ENCODE measurements around the gene RAMP3.
"Not testable (repeated sequence)": the region's sequence is repeated elsewhere in the genome, so short reads cannot be mapped to it uniquely, and the experiment has no call there.

Gene RAMP3

DNA sequence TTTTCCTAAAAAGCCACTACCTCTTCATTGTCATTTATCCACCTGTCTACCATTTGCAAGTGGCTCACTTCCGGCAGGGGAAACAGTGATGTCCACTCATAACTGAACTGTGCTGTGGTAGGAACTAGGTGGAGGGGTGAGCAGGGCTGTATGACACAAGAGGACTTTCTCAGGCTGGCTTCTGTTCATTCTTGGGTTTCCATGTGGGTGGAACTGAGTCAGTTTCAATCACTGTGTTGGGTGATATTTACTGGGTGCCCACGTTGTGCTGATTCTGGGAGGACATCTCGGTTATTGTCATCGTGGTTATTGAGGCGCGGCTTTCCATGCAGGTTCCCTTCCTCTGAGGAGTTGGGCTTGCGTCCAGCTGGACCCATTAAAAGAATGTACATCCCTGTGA is 38.8 kb downstream of the RAMP3 start:
- DNase-seq (ENCODE audit: low read depth): no peak

DNA sequence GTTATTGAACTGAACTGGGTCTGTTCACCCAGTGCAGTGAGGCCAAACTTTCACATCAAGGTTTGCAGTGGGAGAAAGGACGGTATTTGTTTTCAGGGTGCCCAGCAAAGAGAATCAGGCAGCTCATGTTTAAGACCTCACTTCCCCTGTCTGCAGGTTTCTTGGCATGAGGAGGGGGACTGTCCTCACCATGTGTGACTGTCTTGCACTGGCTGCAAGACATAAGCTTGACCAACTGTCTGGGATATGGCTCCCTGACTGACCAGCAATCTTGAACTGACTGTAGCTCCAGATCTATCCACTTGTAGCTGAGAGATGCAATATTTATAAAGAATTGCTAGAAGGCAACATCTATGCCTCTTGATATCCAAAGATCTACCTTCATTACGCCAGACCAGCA is 39.9 kb downstream of the RAMP3 start:
- no peak for DNase-seq (ENCODE audit: low read depth)

DNA sequence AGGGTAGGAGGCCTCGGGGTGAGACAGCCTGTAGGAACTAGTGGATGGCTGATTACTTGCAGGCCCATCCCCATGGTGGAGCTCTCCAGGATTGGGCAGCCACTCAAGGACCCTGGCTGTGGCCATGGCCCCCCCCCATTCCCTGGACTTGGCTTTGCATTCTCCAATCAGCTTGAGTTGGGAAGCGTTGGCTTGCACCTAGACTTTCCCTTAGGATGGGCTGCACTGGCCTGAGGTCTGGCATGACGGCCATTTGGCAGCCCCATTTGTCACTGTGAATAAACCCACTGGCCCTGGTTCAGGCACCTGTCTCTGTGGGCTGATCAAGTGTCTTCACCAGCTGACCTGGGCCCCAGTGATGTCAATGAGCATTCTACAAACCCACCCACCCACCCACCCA is 41.4 kb downstream of the RAMP3 start:
- DNase-seq (ENCODE audit: low read depth): no peak

DNA sequence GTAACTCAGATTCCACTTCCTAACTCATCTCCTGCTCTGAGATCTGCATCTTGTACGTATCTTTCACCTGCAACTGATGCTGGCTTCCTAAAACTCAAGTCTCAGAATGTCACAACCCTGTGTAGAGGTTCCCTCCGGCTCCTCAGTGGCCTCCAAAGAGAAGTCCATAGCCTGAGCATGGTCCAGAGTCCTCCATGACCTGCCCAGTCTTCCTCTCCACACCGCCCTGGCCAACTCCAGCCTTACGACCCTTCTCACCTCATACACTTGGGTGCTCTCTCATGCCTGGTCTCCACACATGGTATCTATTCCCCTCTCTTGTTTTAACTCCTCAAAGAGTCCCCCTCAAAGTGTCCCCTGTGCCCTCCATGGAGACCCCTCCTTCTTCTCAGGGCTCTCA is 41.9 kb downstream of the RAMP3 start:
- no peak for DNase-seq (ENCODE audit: low read depth)

DNA sequence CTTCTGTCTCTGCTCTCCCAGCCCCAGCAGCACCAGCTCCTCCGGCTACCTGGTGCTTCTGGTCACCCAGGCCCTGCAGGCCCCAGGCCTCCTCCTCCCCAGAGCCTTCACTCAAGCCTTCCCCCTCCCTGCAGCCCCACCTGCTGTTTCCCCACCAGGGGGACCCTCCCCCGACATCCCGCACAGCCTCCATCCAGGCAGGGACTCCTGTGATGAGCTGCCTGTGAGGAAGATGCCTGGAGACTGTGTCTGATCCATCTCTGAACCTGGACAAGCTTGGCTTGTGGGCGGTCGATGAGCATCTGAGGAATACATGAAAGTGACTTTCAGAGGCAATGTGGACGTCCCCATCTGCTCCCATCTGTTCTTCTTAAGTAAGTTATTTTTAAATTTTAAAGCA is 45.0 kb downstream of the RAMP3 start:
- no peak for DNase-seq (ENCODE audit: low read depth)

DNA sequence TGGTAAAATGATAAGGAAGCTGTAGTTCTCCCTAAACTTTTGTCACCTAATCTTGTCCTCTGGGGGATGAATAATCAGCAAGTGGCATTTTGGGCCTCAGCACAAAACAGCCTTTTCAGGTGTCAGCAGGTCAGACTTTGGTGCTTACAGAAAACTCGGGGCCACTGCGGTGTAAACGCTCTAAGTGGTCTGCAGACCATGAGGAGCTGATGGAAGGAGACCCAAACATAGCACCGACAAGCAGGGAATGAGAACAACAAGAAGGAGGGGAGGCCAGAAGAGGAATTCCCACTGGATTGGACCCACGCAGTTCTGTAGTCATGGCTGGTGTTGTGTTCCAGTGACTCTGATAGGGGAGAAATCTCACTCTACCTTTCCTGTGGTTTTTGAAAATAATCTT is 45.4 kb downstream of the RAMP3 start:
- no peak for DNase-seq (ENCODE audit: low read depth)

DNA sequence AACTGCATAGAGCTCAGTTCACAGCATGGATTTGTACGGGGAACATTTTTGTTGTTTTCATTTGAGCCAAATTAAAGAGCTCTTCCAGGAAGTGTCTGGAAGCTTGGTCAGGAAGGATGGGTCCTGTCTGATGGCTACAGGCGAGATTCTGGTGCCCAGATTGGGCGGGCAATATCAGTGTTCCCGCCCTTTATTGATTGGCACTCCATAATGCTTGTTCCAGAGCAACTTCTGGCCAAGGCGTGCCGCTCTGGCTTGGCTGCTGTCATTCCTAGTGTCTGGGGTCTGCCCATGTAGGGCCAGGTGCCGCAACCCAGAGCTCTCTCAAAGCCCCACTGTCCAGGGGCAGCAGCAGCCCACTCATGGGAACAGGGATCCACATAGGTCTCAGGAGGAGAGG is 45.9 kb downstream of the RAMP3 start:
- DNase-seq (ENCODE audit: low read depth): no peak

DNA sequence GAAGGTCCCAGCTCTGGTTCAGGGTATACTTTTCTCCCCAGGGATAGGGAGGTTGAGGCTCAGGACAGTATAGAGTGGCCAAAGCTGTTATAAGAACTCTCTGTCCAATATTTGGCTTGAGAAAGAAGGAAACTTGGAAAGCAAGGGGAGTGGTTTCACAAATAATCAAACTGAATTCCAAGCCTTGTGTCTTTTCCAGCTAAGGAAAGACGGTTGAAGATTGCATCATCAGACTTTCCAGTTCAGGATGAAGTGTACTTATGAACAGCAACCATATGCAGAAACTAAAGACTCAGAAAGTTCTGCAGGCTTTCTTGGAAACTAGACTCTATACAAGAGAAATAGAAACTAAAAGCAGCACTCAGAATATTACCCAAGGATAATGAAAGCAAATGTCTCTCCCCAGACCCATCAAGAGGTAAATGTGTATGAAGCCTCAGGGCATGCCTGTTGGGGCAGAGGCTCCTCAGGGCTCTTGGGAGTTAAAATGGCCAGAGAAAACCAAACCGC is 46.4 kb downstream of the RAMP3 start:
- peak; percentile 77 for DNase-seq (ENCODE audit: low read depth)

DNA sequence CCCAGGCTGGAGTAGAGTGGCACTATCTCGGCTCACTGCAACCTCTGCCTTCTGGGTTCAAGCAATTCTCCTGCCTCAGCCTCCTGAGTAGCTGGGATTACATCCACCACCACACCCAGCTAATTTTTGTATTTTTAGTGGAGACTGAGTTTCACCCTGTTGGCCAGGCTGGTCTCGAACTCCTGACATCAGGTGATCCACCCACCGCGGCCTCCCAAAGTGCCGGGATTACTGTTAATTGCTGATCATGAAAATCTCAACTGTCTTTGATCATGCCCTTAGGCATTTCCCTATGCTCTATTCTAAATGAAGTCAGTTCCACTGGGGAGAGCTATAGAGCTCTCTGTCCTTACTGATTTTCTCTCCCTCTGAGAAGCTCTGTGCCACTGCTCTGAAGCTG is 48.7 kb downstream of the RAMP3 start:
- DNase-seq (ENCODE audit: low read depth): not testable (repeated sequence)

DNA sequence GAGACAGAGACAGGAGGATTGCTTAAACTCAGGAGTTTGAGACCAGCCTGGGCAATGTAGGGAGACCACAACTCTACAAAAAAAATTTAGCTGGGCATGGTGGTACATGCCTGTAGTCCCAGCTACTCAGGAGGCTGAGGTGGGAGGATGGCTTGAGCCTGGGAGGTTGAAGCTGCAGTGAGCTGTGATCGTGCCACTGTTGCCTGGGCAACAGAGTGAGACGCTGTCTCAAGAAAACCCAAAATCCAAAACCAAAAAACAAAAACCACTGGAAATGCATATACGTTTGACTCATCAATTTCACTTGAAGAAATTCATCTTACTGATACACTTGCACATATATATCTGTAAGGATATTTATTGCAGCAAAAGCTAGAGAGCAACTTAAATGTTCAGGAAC is 52.3 kb downstream of the RAMP3 start:
- DNase-seq (ENCODE audit: low read depth): not testable (repeated sequence)

DNA sequence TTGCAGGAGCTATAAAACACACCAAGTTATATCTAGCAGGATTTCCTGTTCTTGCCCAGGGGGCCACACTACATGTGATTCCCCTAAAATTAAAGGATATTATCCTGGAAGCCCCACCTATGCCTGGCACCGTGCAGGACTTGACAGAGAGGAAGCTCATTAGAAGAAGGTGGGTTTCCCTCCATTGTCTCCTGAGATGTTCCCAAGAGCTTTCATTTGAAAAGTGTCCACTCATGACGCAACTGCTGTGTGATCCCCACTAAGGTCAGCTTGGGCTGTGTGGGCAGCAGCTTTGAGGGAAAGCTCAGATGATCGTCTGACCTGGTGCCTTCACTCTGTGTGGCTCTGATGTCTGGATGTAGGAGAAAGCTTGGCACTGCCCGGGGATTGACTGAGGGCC is 53.5 kb downstream of the RAMP3 start:
- DNase-seq (ENCODE audit: low read depth): no peak

DNA sequence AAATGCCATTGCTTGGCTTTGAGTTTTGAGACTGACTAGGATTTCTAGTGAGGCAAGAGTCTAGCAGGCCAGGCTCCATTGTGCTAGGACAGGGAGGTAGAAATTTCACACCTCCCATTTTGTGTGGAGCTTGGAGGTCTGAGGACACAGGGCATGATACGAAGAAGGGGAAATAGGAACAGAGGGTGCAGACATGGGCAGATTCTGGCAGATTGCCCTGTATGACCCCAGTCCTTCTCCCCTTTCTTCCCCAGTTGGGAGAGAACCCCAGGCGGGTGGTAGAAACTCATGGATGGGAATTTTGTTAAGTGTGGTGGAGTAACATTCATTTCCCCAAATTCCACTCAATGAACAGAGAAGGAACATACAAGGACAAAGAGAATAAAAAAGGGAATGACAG is 54.4 kb downstream of the RAMP3 start:
- DNase-seq (ENCODE audit: low read depth): no peak

DNA sequence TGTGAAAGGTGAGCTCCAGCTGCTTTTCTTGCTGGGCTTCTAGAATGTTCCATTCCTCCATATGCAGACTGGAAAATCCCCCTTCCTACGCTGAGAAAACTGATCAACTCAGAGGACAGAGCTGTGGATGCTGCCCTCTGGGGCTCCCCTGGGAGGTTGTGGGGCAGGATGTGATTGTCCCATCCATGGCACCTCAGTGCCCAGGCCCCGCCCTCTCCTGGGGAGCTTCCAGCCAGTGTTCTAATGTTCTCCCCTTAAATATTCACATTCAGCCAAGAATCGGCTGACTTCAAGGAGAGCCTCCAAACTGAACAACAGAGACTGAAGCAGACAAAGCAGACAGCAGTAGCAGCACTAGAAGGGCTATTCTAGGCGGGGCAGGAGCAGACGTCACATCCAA is 55.0 kb downstream of the RAMP3 start:
- no peak for DNase-seq (ENCODE audit: low read depth)

DNA sequence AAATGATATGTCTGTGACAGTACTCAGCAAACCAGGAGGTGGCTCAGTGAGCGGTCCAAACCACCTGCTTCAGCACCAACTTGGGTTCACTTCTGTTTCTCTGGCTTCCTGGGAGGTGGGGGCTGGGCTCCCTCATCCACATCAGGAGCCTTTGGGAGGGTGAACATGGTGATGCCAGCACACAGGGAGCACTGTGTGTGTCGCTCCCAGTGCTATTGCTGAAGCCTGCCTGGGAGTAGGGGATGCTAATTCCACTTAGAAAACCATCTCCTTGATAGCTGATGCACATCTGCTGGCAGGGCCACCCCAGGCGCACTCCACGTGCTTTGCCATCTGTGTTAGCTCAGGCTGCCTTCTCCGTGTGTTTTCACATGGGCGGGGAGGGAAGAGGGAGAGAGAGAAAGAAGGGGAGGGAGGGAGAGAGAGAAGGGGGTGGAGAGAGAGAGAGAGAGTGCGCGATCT is 58.0 kb downstream of the RAMP3 start:
- DNase-seq (ENCODE audit: low read depth): no peak

DNA sequence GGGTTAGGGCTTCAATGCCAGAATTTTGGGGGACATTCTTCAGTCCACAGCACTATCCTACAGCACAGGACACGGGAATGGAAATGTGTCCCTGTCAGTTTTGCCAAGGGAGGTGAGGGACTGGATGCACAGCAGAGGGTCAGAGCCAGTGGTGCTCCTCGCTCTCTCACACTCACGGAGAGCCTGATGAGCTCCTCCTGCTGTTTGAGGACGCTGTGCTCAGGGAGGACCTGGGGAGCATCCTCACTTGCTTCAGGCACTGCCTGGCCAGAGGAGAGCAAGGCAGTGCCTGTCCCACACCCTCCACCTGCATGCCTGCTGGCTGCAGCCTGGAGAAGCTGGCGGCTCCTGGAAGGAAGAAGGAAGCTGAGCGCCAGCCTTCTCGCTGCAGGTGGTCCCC is 58.6 kb downstream of the RAMP3 start:
- DNase-seq (ENCODE audit: low read depth): no peak

DNA sequence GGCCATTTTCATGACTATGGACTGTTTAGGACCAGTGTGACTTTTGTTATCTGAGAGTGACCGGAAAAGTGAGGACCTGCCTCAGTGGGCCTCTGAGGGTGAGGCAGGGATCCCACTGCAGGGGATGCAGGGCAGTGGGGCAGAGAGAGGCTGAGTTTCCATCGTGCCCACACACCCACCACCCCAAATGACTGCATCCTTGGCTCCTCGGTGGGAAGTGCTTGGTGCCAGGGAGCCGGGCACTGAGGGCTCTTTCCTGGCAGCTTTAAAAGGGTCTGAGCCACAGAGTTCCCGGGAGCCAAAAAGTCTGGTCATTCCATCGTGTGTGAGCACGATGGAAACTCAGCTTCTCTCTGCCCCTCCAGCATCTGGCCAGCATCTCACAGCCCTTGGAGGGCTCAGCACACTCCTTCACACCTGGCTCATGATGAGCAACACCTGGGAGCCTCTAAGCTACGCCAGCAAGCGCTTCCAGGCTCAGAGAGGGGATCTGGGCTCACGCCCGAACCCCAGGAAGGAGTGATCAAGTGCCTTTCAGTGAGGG is 59.1 kb downstream of the RAMP3 start:
- no peak for DNase-seq (ENCODE audit: low read depth)

DNA sequence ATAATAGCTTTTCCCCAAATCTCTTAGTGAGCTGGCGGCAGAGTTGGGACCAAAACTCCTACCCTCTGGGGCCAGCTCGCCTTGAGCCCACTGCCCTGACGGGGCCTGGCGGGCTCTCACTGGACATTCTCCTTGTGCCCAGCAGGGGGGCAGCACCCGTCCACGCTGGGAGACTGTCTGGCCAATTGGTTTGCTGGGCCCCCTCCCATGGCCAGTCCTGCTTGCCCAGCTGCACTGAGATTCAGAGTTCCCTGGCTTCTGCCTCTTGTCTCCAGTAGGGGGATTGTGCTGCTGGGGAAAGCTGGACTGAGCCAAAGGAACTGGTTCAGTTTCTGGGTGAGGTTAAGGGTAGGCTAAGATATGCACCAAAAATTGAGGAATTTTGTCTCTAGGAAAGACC is 59.8 kb downstream of the RAMP3 start:
- no peak for DNase-seq (ENCODE audit: low read depth)

DNA sequence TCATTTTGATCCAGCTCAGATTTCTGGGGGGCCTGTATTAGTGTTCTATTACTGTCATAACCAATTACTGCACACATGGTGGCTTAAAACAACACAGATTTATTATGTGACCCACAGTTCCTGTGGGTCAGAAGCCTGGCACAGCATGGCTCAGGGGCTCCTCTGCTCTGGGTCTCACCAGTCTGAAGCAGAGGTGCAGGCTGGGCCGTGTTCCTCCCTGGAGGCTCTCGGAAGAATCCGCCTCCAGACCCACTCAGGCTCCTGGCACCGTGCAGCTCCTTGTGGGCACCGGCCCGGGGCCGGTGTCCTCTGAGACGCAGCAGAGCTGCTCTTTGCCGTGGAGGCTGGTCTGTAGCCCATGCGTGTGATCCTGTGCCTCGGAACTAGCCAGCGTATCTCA is 61.5 kb downstream of the RAMP3 start:
- DNase-seq (ENCODE audit: low read depth): no peak

DNA sequence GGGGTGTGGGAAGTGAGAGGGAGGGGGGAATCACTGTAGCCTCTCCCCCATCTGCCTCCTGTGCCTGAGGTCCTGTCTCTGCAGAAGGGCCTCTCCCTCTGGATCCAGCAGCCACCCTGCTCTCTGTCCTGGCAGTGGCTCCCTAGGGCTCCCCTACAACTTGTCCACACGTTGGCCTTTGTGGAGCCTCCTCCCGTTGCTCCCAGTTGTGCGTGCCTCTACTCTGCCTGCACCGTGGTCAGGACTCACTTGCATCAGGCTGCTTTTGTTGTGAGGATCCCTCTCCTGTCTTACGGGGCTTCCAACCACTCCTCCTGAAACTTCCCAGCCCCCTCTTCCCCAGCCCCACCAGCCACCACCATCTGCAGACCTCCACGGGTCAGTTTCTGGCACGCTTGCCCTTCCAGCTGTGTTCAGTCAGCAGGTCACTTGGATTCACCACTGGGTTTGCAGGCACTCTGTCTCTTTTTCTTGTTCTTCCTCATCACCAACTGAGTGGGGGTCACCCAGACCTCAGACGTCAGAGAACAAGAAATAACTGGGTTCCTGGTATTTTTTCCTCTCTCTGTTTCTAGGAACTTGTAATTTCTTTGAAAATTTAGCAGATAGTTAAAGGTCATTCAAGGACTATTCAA is 62.3 kb downstream of the RAMP3 start:
- DNase-seq (ENCODE audit: low read depth): no peak

DNA sequence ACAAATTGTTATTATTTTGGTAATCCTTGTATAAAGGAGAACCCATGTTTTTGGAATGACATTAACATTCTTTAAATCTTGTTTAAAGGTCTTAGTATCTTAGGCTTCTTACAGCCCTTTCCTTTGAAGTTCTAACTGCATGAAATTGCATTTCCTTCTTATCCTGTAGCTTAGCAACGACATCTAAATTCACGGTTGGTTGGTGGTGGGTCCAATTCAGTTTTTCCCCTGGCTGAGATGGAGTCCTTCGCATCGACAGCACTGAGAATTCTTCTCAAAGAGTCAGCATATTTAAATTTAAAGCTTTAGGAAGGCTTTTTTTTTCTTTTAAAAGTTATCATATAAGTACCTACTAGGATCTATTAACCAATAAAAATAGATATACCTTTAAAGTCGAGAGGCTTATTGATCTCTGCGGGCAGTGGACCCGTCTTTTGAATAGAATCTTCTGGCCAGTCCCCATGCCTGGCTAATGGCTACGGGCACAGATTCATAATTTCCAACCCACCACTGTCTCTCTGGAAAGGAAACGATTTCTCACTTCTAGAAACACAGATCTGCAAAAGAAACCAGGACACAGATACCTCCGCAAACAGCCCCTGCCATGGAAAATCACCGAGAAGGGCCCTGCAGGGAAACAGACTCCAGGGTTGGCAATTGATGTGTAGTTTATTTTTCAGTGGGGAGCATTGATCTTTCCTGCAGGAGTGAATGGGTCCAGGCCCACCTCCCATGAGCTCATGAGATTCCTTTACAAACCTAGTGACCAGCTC is 63.4 kb downstream of the RAMP3 start:
- no peak for DNase-seq (ENCODE audit: low read depth)

DNA sequence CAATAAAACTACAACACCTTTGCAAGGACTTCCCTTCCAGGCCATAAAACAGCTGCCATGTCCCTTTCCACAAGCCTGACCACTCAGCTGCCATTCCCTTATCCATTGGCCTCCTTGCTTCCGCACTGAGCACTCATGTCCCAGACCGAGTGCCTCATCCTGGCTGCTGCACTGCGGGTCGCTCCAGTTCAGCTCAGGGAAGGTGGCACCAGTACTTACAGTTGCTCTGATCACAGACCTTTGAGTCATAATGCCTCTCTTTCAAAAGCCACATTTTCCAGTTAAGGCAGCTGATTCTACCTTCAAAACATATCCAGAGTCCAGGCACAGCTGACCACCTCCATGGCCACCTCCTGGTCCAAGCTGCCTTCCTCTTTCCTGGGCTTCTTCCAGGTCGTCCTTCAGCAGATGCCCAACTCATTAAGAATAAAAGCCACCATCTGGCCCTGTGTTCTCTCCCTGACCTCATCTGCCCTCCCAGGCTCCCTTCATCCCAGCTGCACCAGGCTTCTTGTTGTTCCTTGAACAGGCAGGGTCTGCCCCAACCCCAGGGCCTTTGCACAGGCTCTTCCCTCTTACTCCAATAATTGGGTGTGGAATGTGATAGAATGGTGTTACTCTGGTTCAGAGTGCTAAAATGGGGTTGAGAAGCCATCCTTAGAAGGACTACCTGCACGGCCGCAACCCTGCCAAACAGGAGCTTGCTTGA is 64.5 kb downstream of the RAMP3 start:
- DNase-seq (ENCODE audit: low read depth): no peak

DNA sequence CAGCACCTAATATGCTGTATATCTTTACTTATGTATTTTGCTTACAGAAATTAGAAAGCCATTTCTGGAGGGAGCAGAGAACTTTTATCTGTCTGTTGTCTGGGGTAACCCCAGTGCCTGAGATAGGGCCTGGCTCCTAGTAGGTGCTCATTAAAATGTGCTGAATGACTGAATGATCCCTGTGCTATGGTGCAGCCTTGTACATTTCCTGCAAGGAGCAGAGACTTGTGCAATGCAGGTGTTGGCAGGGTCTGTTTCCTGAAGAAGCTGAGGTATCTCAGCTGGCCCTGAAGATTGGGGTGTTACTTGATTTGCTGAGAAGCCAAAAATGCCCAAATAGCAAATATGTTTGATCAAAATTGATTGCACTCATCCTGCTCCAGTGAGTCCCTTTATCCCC is 65.5 kb downstream of the RAMP3 start:
- no peak for DNase-seq (ENCODE audit: low read depth)

Data from fibroblast of the conjunctiva (primary cell).